ENCODE results near the gene TTC8.
"Not testable (repeated sequence)": the region's sequence is repeated elsewhere in the genome, so short reads cannot be mapped to it uniquely, and the experiment has no call there.

The TTC8 gene
- 1.1 reads per million for total RNA-seq

- DNase-seq = peak; percentile 77
These were observed at the start of gene TTC8 for GRCh38 chr14:88824314-88825077. Gene TTC8 (plus strand): TSS chr14:88824651. CDS start chr14:88824708, 57 bp downstream.

GRCh38 chr14:88775532-88775931 is 48.9 kb upstream of the TTC8 start:
- no peak for DNase-seq

GRCh38 chr14:88785911-88786310 is 38.5 kb upstream of the TTC8 start:
- no peak for DNase-seq

GRCh38 chr14:88786715-88787114 is 37.7 kb upstream of the TTC8 start:
- no peak for DNase-seq

GRCh38 chr14:88789573-88789972 is 34.9 kb upstream of the TTC8 start:
- not testable (repeated sequence) for DNase-seq

- DNase-seq = no peak
These were observed 33.8 kb upstream of the TTC8 start for GRCh38 chr14:88790501-88791251.

- no peak for DNase-seq
These were observed 33.2 kb upstream of the TTC8 start for GRCh38 chr14:88791252-88791621.

- peak; percentile 11 for DNase-seq
These were observed 32.6 kb upstream of the TTC8 start for GRCh38 chr14:88791629-88792472.

- peak; percentile 69 for DNase-seq
These were observed 31.8 kb upstream of the TTC8 start, which contains the start of gene EML5 for GRCh38 chr14:88792473-88793258. Gene EML5 (minus strand): TSS chr14:88792953. CDS start chr14:88792503, 450 bp downstream.

GRCh38 chr14:88793259-88793625 is 31.2 kb upstream of the TTC8 start:
- no peak for DNase-seq

- DNase-seq = no peak
These were observed 26.3 kb upstream of the TTC8 start for GRCh38 chr14:88798156-88798555.

- no peak for DNase-seq
These were observed 24.9 kb upstream of the TTC8 start for GRCh38 chr14:88799522-88799921.

GRCh38 chr14:88802596-88802995 is 21.9 kb upstream of the TTC8 start:
- no peak for DNase-seq

GRCh38 chr14:88804035-88804434 is 20.4 kb upstream of the TTC8 start:
- DNase-seq = no peak

GRCh38 chr14:88804477-88804876 is 20.0 kb upstream of the TTC8 start:
- DNase-seq = no peak

- no peak for DNase-seq
These were observed 16.1 kb upstream of the TTC8 start for GRCh38 chr14:88808359-88808758.

- DNase-seq = no peak
These were observed 8.5 kb upstream of the TTC8 start for GRCh38 chr14:88815980-88816379.

GRCh38 chr14:88818018-88818417 is 6.4 kb upstream of the TTC8 start:
- no peak for DNase-seq

- not testable (repeated sequence) for DNase-seq
These were observed 4.8 kb upstream of the TTC8 start for GRCh38 chr14:88819674-88820073.

GRCh38 chr14:88821378-88821777 is 3.1 kb upstream of the TTC8 start:
- DNase-seq = no peak

- no peak for DNase-seq
These were observed 2.6 kb upstream of the TTC8 start for GRCh38 chr14:88821888-88822287.

- DNase-seq = no peak
These were observed 510 bp upstream of the TTC8 start for GRCh38 chr14:88823968-88824313.

- DNase-seq = no peak
These were observed 617 bp downstream of the TTC8 start for GRCh38 chr14:88825078-88825458.

All from effector CD4-positive, alpha-beta T cell (primary cell).